HEK293 (cell line): ENCODE results near the gene LAMTOR4.

ENCODE experiments used
- BCL11A ChIP-seq: fragments of 450-650 bp; formaldehyde crosslinking; IDR thresholded peaks from 2 replicates; pipeline ENCODE4 v1.5.1; 2016; ENCODE audit warnings: low read depth, missing biosample characterization, missing genetic modification characterization
- GLIS1 ChIP-seq: fragments of 450-650 bp; formaldehyde crosslinking; IDR thresholded peaks from 2 replicates; pipeline ENCODE4 v1.5.1; 2016; ENCODE audit warnings: missing biosample characterization, missing genetic modification characterization
- HOXC10 ChIP-seq: sonication (generic); formaldehyde crosslinking; IDR thresholded peaks from 2 replicates; pipeline ENCODE4 v1.8.1; 2023; ENCODE audit warnings: mild to moderate bottlenecking, missing genetic modification reagents
- IKZF3 ChIP-seq: fragments of 450-650 bp; IDR thresholded peaks from 2 replicates; pipeline ENCODE4 v1.5.0; 2018; ENCODE audit warnings: missing biosample characterization, mild to moderate bottlenecking, missing genetic modification characterization, moderate library complexity
- KLF1 ChIP-seq: fragments of 450-650 bp; formaldehyde crosslinking; IDR thresholded peaks from 2 replicates; pipeline ENCODE4 v1.5.1; 2016; ENCODE audit warnings: missing biosample characterization, missing genetic modification characterization
- OVOL3 ChIP-seq: fragments of 450-650 bp; formaldehyde crosslinking; IDR thresholded peaks from 2 replicates; pipeline ENCODE4 v1.5.1; 2016; ENCODE audit warnings: missing biosample characterization, missing genetic modification characterization
- PRDM1 ChIP-seq: fragments of 450-650 bp; formaldehyde crosslinking; IDR thresholded peaks from 2 replicates; pipeline ENCODE4; 2016; ENCODE audit warnings: missing biosample characterization, missing genetic modification characterization
- SP2 ChIP-seq: fragments of 450-650 bp; formaldehyde crosslinking; IDR thresholded peaks from 2 replicates; pipeline ENCODE4 v1.5.1; 2016; ENCODE audit warnings: missing biosample characterization, missing genetic modification characterization
- ZIC2 ChIP-seq: fragments of 450-650 bp; formaldehyde crosslinking; IDR thresholded peaks from 2 replicates; pipeline ENCODE4 v1.5.1; 2016; ENCODE audit warnings: missing biosample characterization, missing genetic modification characterization
- ZNF302 ChIP-seq: fragments of 450-650 bp; formaldehyde crosslinking; IDR thresholded peaks from 2 replicates; pipeline ENCODE4 v1.5.1; 2016; ENCODE audit warnings: missing biosample characterization, missing genetic modification characterization, low read depth
- ZNF366 ChIP-seq: fragments of 450-650 bp; formaldehyde crosslinking; conservative IDR thresholded peaks from 2 replicates; pipeline ENCODE4 v1.5.1; 2016; ENCODE audit warnings: missing biosample characterization, missing genetic modification characterization
- ZNF394 ChIP-seq: fragments of 450-650 bp; formaldehyde crosslinking; IDR thresholded peaks from 2 replicates; pipeline ENCODE4 v1.5.1; 2016; ENCODE audit warnings: missing biosample characterization, missing genetic modification characterization, mild to moderate bottlenecking, moderate library complexity, borderline replicate concordance
- ZNF514 ChIP-seq: fragments of 450-650 bp; formaldehyde crosslinking; IDR thresholded peaks from 2 replicates; pipeline ENCODE4 v1.5.1; 2016; ENCODE audit warnings: missing biosample characterization, missing genetic modification characterization
- ZNF621 ChIP-seq: fragments of 450-650 bp; formaldehyde crosslinking; IDR thresholded peaks from 2 replicates; pipeline ENCODE4 v1.5.1; 2017; ENCODE audit warnings: missing biosample characterization, missing genetic modification characterization
- ZNF76 ChIP-seq: fragments of 450-650 bp; formaldehyde crosslinking; IDR thresholded peaks from 2 replicates; pipeline ENCODE4; 2016; ENCODE audit warnings: low read depth, missing biosample characterization, missing genetic modification characterization, borderline replicate concordance
- ZNF830 ChIP-seq: fragments of 450-650 bp; IDR thresholded peaks from 2 replicates; pipeline ENCODE4 v1.5.0; 2018; ENCODE audit warnings: missing biosample characterization, missing genetic modification characterization, low read depth, mild to moderate bottlenecking, moderate library complexity
- ZXDB ChIP-seq: fragments of 450-650 bp; formaldehyde crosslinking; IDR thresholded peaks from 2 replicates; pipeline ENCODE4 v1.5.1; 2016; ENCODE audit warnings: missing biosample characterization, missing genetic modification characterization
- TF ChIP-seq, protein P1 (sequence below): fragments of 450-650 bp; formaldehyde crosslinking; IDR thresholded peaks from 2 replicates; pipeline ENCODE4 v1.5.1; 2017; ENCODE audit warnings: missing biosample characterization, missing genetic modification characterization
- TF ChIP-seq, protein P2 (sequence below): fragments of 450-650 bp; formaldehyde crosslinking; IDR thresholded peaks from 2 replicates; pipeline ENCODE4 v1.5.1; 2016; ENCODE audit warnings: missing biosample characterization, missing genetic modification characterization
- TF ChIP-seq, protein P3 (sequence below): fragments of 450-650 bp; formaldehyde crosslinking; optimal IDR thresholded peaks from 2 replicates; pipeline ENCODE3; 2016; ENCODE audit warnings: missing biosample characterization, mild to moderate bottlenecking, missing genetic modification characterization
- TF ChIP-seq, protein P4 (sequence below): fragments of 450-650 bp; formaldehyde crosslinking; IDR thresholded peaks from 2 replicates; pipeline ENCODE4 v1.5.1; 2016; ENCODE audit warnings: missing biosample characterization, missing genetic modification characterization
- TF ChIP-seq, protein P5 (sequence below): fragments of 450-650 bp; formaldehyde crosslinking; IDR thresholded peaks from 2 replicates; pipeline ENCODE4 v1.5.1; 2016; ENCODE audit warnings: missing biosample characterization, missing genetic modification characterization
- TF ChIP-seq, protein P6 (sequence below): fragments of 450-650 bp; formaldehyde crosslinking; IDR thresholded peaks from 2 replicates; pipeline ENCODE4 v1.5.1; 2016; ENCODE audit warnings: missing biosample characterization, missing genetic modification characterization, low read depth
- TF ChIP-seq, protein P7 (sequence below): fragments of 450-650 bp; formaldehyde crosslinking; IDR thresholded peaks from 2 replicates; pipeline ENCODE4 v1.5.1; 2016; ENCODE audit warnings: missing biosample characterization, missing genetic modification characterization

Gene LAMTOR4

DNA sequence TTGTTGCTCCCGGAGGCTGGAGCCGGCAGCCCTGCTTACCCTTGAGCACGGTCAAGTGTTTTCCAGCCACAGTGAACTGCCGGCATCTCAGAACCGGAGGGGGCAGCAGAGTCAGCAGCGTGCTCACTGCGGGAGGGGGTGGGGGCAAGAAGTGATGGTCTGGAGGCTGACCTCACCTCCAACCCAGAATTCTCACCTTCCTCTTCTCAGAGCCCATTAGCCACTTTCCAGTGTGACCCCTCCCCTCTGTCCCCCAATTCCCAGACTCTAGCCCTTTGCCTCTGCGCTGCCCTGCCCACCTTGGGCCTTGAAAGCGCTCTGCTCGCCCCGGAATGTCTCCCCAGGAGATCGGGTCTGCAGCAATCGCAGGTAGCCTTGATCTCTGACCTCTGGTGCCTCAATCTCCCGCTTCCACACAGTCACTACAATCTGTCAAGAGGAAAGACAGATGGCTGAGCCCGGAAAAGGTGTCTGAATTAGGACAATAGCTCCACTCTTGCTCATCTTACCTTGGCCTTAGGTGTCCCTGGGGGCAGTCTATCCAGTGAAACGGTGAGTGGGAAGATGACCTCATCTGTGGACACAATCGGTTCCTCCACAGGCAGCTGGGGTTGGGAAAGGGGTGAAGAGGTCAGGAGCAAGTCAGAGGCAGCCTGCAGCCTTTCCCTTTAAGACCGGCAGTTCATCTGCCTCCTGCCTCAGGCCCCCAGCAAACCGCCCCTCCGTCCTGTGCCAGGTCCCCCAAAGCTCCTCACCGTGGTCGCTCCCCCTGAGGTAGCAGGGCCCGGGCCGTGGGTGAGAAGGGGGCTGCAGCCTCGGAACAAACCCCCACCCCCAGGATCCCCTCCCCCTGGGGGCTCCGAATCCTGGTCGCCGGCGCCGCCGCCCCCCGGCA lies 8.9 kb downstream of the LAMTOR4 start (continued):
- TF ChIP-seq, protein P1, sequence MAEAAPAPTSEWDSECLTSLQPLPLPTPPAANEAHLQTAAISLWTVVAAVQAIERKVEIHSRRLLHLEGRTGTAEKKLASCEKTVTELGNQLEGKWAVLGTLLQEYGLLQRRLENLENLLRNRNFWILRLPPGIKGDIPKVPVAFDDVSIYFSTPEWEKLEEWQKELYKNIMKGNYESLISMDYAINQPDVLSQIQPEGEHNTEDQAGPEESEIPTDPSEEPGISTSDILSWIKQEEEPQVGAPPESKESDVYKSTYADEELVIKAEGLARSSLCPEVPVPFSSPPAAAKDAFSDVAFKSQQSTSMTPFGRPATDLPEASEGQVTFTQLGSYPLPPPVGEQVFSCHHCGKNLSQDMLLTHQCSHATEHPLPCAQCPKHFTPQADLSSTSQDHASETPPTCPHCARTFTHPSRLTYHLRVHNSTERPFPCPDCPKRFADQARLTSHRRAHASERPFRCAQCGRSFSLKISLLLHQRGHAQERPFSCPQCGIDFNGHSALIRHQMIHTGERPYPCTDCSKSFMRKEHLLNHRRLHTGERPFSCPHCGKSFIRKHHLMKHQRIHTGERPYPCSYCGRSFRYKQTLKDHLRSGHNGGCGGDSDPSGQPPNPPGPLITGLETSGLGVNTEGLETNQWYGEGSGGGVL (tag by site-specific recombination): peak; percentile 45; the same call in 1 of the 2 replicates
- TF ChIP-seq, protein P2, sequence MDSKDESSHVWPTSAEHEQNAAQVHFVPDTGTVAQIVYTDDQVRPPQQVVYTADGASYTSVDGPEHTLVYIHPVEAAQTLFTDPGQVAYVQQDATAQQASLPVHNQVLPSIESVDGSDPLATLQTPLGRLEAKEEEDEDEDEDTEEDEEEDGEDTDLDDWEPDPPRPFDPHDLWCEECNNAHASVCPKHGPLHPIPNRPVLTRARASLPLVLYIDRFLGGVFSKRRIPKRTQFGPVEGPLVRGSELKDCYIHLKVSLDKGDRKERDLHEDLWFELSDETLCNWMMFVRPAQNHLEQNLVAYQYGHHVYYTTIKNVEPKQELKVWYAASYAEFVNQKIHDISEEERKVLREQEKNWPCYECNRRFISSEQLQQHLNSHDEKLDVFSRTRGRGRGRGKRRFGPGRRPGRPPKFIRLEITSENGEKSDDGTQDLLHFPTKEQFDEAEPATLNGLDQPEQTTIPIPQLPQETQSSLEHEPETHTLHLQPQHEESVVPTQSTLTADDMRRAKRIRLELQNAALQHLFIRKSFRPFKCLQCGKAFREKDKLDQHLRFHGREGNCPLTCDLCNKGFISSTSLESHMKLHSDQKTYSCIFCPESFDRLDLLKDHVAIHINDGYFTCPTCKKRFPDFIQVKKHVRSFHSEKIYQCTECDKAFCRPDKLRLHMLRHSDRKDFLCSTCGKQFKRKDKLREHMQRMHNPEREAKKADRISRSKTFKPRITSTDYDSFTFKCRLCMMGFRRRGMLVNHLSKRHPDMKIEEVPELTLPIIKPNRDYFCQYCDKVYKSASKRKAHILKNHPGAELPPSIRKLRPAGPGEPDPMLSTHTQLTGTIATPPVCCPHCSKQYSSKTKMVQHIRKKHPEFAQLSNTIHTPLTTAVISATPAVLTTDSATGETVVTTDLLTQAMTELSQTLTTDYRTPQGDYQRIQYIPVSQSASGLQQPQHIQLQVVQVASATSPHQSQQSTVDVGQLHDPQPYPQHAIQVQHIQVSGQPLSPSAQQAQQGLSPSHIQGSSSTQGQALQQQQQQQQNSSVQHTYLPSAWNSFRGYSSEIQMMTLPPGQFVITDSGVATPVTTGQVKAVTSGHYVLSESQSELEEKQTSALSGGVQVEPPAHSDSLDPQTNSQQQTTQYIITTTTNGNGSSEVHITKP (tag by site-specific recombination): peak; percentile 7; the same call in 1 of the 2 replicates
- TF ChIP-seq KLF1 (no peak), ZNF76 (peak; percentile 31; the same call in 1 of the 2 replicates), BCL11A (tag by site-specific recombination) (no peak; the same call in 1 of the 2 replicates), PRDM1 (tag by site-specific recombination) (peak; percentile 68), GLIS1 (tag by site-specific recombination) (peak; percentile 67), ZXDB (tag by site-specific recombination) (no peak), ZNF514 (tag by site-specific recombination) (no peak), SP2 (tag by site-specific recombination) (peak; percentile 57), ZNF830 (tag by site-specific recombination) (no peak), OVOL3 (no peak), IKZF3 (tag by site-specific recombination) (peak; percentile 74; the same call in 1 of the 2 replicates), ZNF366 (tag by site-specific recombination) (peak; percentile 66), ZNF302 (tag by site-specific recombination) (no peak), ZNF621 (tag by site-specific recombination) (no peak), ZIC2 (peak; percentile 66), ZNF394 (tag by site-specific recombination) (peak; percentile 14; the same call in 1 of the 2 replicates), HOXC10 (no peak)
- TF ChIP-seq, protein P3, sequence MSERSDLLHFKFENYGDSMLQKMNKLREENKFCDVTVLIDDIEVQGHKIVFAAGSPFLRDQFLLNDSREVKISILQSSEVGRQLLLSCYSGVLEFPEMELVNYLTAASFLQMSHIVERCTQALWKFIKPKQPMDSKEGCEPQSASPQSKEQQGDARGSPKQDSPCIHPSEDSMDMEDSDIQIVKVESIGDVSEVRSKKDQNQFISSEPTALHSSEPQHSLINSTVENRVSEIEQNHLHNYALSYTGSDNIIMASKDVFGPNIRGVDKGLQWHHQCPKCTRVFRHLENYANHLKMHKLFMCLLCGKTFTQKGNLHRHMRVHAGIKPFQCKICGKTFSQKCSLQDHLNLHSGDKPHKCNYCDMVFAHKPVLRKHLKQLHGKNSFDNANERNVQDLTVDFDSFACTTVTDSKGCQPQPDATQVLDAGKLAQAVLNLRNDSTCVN: no peak
- TF ChIP-seq, protein P4, sequence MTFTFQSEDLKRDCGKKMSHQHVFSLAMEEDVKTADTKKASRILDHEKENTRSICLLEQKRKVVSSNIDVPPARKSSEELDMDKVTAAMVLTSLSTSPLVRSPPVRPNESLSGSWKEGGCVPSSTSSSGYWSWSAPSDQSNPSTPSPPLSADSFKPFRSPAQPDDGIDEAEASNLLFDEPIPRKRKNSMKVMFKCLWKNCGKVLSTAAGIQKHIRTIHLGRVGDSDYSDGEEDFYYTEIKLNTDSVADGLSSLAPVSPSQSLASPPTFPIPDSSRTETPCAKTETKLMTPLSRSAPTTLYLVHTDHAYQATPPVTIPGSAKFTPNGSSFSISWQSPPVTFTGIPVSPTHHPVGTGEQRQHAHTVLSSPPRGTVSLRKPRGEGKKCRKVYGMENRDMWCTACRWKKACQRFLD (tag by site-specific recombination): no peak
- TF ChIP-seq, protein P5, sequence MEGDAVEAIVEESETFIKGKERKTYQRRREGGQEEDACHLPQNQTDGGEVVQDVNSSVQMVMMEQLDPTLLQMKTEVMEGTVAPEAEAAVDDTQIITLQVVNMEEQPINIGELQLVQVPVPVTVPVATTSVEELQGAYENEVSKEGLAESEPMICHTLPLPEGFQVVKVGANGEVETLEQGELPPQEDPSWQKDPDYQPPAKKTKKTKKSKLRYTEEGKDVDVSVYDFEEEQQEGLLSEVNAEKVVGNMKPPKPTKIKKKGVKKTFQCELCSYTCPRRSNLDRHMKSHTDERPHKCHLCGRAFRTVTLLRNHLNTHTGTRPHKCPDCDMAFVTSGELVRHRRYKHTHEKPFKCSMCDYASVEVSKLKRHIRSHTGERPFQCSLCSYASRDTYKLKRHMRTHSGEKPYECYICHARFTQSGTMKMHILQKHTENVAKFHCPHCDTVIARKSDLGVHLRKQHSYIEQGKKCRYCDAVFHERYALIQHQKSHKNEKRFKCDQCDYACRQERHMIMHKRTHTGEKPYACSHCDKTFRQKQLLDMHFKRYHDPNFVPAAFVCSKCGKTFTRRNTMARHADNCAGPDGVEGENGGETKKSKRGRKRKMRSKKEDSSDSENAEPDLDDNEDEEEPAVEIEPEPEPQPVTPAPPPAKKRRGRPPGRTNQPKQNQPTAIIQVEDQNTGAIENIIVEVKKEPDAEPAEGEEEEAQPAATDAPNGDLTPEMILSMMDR: peak; percentile 74
- TF ChIP-seq, protein P6, sequence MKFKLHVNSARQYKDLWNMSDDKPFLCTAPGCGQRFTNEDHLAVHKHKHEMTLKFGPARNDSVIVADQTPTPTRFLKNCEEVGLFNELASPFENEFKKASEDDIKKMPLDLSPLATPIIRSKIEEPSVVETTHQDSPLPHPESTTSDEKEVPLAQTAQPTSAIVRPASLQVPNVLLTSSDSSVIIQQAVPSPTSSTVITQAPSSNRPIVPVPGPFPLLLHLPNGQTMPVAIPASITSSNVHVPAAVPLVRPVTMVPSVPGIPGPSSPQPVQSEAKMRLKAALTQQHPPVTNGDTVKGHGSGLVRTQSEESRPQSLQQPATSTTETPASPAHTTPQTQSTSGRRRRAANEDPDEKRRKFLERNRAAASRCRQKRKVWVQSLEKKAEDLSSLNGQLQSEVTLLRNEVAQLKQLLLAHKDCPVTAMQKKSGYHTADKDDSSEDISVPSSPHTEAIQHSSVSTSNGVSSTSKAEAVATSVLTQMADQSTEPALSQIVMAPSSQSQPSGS (tag by site-specific recombination): peak; percentile 48
- TF ChIP-seq, protein P7, sequence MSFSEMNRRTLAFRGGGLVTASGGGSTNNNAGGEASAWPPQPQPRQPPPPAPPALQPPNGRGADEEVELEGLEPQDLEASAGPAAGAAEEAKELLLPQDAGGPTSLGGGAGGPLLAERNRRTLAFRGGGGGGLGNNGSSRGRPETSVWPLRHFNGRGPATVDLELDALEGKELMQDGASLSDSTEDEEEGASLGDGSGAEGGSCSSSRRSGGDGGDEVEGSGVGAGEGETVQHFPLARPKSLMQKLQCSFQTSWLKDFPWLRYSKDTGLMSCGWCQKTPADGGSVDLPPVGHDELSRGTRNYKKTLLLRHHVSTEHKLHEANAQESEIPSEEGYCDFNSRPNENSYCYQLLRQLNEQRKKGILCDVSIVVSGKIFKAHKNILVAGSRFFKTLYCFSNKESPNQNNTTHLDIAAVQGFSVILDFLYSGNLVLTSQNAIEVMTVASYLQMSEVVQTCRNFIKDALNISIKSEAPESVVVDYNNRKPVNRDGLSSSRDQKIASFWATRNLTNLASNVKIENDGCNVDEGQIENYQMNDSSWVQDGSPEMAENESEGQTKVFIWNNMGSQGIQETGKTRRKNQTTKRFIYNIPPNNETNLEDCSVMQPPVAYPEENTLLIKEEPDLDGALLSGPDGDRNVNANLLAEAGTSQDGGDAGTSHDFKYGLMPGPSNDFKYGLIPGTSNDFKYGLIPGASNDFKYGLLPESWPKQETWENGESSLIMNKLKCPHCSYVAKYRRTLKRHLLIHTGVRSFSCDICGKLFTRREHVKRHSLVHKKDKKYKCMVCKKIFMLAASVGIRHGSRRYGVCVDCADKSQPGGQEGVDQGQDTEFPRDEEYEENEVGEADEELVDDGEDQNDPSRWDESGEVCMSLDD (tag by site-specific recombination): peak; percentile 29; the same call in 1 of the 2 replicates
